Measurements from ENCODE around the gene CD5L.

DNA sequence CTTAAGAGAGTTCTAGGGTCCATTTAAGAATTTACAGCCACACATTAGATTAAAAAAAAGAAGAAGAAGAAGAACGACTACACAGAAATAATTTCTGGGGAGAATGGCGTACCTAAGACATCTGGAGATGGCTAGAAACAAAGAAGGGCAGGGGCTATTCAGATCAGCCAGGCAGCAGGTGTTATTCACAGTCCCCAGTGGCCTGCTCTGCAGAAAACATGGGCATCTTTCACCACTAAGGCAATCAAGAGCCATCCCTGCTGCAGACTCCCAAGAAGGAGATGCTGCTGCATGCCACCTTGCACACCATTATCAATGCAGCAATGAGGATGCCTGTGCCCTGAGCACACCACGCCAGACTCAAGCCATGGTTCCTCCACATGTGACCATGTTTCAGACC lies 56.8 kb downstream of the CD5L start:
- TF ChIP-seq EZH2 (IDR thresholded peaks at IDR 0.05) (no peak), POLR2AphosphoS5 (IDR thresholded peaks at IDR 0.05; ENCODE audit: borderline replicate concordance, low read depth, low read length) (no peak)

All from SK-N-MC (cell line).